NK-92 (cell line): ENCODE results near the gene KIF2A.
"Not testable (repeated sequence)": the region's sequence is repeated elsewhere in the genome, so short reads cannot be mapped to it uniquely, and the experiment has no call there.

Experiments
- DNase-seq: peaks from one replicate; lab custom pipeline; 2025; ENCODE audit not compliant: unreplicated experiment; lab: John Stamatoyannopoulos, UW

The KIF2A gene

GRCh38 chr5:62289813-62290212 is 16.2 kb upstream of the KIF2A start:
- DNase-seq = no peak

DNA sequence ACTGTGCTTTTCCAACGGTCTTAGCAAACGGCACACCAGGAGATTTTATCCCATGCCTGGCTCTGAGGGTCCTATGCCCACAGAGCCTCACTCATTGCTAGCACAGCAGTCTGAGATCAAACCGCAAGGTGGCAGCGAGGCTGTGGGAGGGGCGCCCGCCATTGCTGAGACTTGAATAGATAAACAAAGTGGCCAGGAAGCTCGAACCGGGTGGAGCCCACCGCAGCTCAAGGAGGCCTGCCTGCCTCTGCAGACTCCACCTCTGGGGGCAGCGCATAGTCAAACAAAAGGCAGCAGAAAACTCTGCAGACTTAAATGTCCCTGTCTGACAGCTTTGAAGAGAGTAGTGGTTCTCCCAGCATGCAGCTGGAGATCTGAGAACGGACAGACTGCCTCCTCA is 14.2 kb upstream of the KIF2A start:
- not testable (repeated sequence) for DNase-seq

DNA sequence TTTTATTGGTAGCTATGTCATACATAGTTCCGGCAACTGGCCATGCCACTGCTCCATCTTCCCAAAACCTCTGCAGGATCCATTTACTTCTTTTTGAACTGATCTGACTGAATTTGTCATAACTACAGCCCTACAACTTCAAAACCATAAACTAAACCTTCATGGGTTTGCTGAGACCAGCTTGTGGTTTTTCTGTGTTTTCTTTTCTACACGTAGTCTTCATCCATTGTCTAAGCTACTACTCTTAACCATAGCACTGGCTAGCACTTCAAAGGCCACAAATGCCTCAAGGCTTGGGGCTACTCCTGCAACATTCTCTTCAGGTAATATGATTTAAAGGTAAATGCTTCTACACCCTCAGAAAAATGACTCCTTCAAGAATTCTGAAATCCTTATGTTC is 9.0 kb upstream of the KIF2A start:
- no peak for DNase-seq

DNA sequence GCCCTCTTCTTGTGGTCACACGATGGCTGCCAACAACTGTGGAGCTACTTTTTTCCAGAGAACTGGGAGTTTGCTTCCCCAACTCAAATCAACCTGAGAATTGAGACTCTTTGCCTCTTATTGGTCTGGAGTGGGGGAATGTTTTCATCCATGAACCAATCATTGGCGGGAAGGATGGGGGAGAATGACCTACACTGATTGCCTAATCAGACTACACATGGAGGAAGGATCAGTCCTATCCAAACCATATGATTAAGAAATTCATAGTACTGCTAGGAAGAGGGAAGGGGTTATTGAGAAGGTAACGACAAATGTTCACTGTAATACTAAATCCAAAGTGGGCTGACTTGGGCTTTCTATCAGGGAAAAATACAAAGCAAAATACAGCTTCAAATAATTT is 7.9 kb upstream of the KIF2A start:
- no peak for DNase-seq

DNA sequence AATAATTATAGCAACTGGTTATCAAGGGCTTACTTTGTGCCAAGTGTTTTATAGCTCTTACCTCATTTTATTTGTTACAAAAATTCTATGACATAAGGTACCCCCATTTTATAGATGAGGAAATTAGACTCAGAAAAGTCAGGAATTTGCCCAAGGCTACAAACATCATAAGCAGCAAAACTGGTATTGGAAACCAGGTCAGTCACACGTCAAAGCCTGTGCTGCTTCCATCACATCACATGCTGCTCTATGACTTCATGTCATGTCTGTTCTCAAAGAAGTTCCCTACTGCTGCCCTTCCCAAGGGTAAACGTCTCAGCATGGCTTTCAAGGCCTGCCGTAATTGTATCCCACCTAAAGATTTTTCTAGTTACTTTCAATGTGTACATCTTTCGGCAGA is 6.9 kb upstream of the KIF2A start:
- DNase-seq = no peak

GRCh38 chr5:62299600-62299999 is 6.4 kb upstream of the KIF2A start:
- DNase-seq = no peak

GRCh38 chr5:62305358-62305714 is 670 bp upstream of the KIF2A start:
- DNase-seq = no peak

DNA sequence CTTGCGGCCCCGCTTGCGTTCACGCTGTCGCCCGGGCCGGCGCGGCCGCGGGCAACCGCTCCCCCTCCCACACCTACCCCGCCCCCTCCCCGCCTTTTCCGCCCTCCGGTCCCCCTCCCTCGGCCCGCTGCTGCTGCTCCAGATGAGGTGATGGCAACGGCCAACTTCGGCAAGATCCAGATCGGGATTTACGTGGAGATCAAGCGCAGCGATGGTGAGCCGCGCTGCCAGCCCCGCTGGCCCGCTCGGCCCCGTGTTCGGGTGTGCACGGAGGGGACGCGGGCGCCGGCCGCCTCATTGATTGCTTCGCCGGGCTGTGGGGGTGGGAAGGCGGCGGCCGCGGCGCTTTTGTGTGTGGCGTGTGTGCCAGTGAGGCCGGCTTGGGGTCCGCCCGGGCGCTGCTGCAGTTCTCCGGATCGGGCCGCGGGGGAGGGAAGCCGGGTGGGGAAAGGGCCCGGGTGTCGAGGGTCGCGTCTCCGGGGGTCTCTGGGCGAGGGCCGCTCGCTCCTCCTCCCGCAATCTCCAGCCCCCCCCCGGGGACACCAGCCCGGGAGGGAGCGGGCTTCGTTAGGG is 403 bp downstream of the KIF2A start:
- no peak for DNase-seq

GRCh38 chr5:62306896-62307689 is 1.1 kb downstream of the KIF2A start:
- no peak for DNase-seq

DNA sequence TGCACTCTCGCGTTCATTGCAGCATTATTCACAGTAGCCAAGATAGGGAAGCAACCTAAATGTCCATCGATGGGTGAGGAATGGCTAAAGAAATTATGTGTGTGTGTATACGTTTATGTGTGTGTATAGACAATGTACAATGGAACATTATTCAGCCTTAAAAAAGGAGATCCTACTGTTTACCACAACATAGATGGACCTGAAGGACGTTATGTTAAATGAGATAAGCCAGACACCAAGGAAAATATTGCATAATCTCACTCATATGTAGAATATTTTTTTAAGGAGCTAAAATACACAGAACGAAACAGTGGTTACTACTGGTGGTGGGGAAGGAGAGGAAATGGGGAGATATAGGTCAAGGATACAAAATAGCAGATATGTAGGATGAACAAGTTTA is 2.4 kb downstream of the KIF2A start:
- no peak for DNase-seq

DNA sequence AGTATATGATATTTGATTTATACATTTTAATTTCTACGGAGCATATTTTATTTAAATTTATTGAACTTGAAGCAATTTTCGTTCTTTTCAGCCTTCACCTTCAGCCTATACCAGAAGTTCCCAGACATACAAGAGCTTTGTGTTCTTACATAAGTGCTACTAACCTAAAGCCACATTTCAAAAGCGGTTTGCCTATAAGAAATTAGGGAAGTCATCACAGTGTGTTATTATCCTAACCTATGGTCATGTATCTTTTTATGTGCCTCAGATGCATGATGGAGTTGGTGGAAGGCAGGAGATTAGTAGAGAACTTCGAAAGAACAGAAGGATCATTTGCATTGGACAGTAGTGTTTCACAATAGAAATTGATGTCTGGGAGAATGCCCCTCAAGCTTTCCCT is 3.1 kb downstream of the KIF2A start:
- DNase-seq = no peak

DNA sequence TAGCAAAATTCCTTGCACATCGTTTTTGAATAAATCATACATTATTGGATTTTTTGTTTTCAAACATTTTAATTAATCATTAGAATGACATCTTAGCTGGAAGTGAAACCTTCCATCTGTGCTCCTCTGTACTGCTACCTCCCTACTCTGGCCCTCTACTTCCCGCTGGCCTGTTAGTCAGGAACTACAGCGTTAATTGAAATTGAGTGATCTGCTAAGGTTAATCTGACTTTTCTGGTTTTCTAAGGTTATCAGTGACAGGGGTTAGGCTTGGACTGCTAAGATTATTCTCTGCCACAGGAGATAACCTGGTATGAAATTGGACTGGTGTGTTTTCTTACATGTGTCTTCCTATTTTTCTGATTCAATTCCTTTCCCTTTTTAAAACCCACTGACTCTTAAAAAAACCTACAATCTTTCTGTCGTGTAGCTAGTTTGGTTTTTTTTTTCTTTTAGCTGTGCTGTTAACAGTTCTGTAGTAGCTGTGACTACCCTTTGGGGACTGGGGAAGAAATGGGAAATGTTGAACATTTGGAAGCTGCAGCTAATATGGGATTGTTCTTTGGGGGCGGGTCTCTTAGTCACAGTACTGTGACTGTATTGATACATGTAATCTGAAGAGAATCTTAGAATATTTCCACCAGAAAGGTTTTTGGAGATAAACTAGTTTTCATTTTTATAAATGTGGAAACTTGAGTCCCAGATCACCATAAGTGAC is 4.6 kb downstream of the KIF2A start:
- no peak for DNase-seq

GRCh38 chr5:62312036-62312435 is 6.0 kb downstream of the KIF2A start:
- DNase-seq = no peak

DNA sequence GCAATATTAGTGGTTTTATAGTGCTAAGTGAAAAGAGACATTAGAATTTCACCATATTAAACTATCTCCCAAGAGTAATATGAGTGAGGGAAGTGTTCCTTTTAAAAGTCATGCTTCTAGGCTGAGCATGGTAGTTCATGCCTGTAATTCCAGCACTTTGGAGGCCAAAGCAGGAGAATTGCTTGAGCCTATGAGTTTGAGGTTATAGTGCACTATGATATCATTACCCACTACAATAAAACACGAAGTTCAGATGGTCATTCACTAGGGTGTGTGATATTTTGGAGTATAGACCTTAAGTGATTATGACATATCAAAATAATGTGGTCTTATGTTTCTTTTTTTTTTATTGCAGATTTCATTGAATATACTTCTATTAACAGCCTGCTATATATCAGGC is 6.7 kb downstream of the KIF2A start:
- DNase-seq = no peak

GRCh38 chr5:62314213-62314830 is 8.3 kb downstream of the KIF2A start:
- DNase-seq = no peak

DNA sequence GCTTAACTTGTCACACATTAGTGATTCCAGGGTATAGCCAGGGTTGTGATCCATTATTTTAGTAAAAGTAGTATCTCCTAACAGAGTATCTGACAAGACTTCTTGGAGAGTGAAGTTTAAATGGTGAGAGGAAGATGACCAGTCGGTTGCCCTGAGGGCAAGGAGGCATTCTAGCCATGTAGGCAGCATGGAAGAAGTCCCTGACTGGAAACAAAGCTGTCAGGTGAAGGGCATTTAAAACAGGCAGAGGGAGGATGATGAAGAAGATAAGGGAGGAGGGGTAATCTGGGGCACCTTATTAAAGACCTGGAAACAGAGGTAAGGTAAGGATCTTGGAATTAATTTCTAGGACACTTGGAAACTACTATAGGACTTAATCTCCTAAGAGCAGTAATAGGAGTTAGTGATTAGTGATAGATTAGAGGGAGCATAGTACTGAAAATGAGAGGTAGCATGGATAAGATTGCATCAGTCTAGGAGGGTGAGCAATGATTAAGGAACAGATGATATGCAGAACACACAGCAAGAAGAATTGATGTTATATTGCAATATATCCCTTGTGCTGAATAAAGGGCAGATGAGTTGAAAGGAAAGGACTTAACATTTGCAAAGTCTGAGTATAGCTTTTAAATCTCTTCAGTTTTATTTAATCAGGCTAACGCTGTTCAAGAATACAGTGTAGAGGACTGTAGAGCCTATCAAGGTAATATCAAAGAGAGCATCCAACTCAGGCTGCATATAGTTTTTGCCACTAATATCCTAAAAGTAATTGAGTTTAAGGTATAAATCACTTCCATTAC is 9.6 kb downstream of the KIF2A start:
- no peak for DNase-seq

DNA sequence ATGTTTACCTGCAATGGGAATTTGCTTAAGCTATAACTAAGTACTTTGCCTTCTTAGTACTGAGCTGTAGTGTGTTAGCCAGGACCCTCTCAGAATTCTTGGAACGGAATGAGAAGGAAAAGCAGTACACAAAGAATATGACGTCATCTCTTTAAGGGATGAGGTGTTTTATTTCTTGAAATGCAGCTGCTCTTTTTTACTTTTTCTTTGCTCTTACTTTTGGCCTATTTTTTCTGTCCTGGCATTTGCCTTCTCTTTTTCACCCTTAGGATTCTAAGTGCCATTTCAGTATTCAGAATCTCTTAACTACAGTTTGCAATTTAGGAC is 10.1 kb downstream of the KIF2A start:
- no peak for DNase-seq

DNA sequence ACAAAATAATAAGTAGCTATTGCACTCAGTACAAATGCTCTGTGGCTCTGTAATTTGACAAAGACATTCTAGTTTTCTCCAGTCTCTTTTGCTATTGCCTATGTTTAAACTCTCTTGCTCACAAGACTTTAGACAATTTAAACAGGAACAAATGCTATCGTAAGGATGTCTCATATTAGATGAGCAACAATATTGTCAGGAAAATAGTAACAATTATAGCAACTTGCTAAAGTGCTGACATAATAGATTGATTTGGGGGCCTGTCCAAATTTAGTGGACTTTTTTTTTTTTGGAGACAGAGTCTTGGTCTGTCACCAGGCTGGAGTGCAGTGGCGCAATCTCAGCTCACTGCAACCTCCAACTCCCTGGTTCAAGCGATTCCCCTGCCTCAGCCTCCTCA is 11.8 kb downstream of the KIF2A start:
- DNase-seq = no peak

DNA sequence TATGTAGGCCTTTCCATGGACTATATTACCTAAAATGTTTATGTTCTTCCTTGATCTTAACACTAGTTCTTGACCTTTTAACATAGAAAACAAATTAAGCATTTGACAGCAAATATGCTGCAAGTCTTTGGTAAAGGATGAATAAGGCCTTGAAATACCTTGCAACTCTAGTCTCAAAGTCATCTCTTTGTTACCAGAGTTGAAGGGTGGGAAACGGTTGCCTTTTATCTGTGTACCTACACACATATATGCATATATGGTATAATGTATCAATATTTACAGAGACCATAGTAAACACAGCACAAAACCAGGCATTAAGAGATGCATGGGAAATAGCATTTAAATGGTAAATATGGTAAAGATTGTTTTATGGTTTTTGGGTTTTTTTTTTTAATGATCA is 16.5 kb downstream of the KIF2A start:
- DNase-seq = no peak

DNA sequence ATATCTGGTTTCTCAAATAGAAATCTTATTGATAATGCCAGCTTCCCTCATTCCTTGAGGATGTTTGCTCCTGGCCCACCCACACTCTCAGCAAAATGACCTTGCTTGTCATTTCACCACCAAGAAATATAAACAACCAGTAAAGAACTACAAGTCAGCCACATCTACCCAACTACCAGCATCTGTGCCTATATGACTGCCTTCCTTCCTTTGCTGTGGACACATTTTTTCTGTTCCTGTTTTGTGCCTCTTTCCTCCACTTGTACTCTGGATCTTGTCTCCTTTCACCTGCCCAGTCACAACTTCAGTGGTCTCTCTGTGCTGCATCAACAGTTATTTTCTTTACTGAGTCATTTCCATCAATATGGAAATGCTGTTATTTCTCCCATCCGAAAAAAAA is 20.3 kb downstream of the KIF2A start:
- no peak for DNase-seq

GRCh38 chr5:62326702-62327101 is 20.7 kb downstream of the KIF2A start:
- DNase-seq = no peak
